GM18519 (cell line): Measurements from ENCODE around the gene SKP2.
A peak's percentile ranks its signal among the peaks of the same experiment; 100 is the strongest.
"Not testable (repeated sequence)": the region's sequence is repeated elsewhere in the genome, so short reads cannot be mapped to it uniquely, and the experiment has no call there.

Experiments
- ATAC-seq: cut with Tn5 transposase; IDR thresholded peaks from one replicate; pipeline ENCODE4 v1.9.1; 2021; ENCODE audit warnings: mild to moderate bottlenecking, moderate library complexity; ENCODE audit not compliant: unreplicated experiment, low FRiP score

SKP2 gene

DNA sequence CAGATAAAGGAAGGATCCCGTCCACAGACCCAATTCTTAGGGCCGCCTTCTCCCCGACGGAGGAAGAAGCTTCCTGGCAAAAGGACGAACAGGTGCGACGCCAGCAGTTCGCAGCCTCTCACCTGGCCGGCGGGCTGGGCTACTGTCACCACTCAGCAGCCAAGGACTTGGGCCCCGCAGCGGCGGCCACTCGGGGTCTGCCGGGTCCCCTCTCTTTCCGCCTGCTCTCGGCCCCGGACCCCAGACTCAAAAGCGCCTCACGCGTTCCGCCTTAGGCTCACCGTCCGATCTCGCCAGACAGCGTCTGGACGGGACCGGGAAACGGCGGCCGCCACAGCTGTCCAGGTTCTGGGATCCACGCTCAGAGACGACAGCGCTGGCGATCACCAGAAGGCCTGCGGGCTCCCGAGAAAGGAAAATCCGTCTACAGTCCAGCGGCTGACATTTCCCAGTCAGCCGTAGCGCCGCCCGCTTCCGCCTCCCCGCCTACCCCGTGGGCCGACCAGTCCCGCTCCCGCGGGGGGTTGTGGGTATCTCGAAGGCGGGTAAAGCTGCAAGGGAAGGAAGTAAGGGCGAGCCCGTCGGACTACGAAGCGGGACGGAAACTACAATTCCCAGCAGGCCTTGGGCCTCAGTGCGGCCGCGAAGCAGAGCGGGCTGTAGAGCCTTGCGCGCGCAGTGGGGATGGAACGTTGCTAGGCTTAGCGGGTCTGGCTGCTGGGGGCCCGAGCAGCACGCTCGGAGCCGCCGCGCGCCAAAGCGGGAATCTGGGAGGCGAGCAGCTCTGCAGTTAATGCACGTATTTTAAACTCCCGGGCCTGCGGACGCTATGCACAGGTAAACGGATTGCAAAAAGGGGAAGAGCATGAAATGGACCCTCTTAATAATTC is at the start of gene SKP2, which contains the start of gene LMBRD2:
Gene SKP2, plus strand, starts transcription at position 678 of the 890 bp plus-strand sequence. Its CDS starts 152 bp downstream, at position 830.
Gene LMBRD2, minus strand, starts transcription at position 454 of the 890 bp plus-strand sequence. CDS start 8,538 bp downstream, outside the sequence.
- peak; percentile 99 for ATAC-seq

DNA sequence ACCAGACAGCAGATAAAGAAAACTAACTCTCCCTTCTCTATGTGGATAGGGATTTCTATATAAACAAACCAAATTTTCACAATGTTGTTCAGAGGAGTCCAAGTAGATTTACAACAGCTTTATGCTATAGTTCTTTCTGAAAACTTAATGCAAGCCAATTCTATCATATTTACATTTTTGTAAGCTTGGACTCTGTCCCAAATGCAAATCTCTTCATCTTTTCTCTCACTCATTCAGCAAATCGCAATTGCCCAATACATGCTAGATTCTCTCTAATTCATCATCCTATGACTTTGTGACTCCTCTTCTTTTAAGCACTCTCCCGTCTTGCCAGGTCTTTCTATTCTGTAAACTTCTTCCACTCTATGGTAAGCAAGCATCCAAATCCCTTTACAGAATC is 46.1 kb upstream of the SKP2 start:
- ATAC-seq: no peak

DNA sequence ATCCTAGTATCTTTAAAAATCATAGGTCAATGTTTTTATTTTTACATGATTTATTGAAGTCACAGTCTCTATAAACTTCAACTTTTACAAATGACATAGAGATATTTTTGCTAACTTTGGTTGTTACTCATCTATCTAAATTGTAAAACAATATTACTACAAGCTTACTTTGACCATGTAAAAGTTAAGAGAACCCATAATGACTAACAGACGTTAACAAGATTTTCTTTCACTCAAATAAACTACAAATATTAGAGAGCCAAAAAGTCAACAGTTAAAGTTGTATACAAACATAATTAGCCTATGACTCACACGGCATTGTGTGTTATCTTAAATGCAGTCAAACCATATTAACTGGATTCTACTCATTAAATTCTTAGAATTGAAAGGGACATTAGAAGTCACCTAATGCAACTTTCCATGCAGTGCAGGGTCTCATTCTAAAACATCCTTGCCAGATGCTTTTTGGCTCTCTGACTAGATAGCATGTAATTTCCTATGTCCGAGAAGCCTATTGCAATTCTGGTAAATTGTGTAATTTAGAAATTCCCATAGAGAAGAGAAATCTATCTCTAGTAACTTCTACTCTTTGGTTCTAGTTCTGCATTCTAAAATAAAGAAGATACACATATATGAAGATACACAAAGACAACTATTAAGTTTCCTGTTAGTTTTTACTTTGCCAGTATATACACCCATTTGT is 43.0 kb upstream of the SKP2 start:
- ATAC-seq: no peak

DNA sequence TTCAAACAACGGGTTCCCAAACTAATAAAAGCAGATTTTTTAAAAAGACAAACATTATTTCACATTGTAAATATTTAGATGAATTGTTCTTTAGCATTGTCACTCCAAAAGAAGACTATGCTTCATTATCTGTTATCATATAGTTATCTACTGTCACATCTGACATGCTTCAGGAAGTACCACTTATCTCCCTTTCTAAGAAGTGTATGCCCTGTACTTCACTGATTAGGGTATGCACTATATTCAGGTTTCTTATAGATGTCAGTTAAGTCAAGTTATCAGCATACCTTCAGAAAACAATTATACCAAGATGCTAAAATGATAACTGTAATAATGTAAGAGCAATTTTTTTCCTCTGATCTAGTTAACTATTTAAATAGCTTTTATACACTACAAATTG is 40.7 kb upstream of the SKP2 start:
- ATAC-seq: no peak

DNA sequence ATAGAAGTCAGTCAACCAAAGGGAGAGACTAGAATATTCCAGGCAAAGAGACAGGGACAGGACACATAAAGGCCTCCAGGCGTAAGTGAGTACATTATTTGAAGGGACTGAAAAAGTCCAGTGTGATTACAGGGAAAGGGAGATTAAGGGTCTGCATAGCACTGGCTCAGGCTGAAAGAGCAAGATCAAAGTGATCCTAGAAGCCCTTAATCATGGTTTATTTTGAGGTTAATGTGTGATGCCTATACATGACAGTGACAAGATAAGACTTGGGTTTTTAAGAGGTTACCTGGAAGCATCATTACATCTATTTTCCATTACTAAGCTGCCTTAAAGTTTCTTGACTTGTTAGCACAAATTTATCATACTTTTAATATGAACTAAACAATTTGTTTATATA is 26.0 kb upstream of the SKP2 start:
- no peak for ATAC-seq

DNA sequence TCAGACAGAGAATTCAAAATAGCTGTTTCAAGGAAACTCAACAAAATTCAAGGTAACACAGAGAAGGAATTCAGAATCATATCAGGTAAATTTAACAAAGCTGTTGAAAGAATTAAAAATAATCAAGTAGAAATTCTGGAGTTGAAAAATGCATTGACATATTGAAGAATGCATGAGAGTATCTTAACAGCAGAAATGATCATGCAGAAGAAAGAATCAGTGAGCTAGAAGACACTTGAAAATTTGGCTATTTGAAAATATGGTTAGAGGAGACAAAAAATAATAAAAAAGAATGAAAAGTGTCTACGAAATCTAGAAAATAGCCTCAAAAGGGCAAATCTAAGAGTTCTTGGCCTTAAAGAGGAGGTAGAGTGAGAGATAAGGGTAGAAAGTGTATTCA is 23.1 kb upstream of the SKP2 start:
- no peak for ATAC-seq

DNA sequence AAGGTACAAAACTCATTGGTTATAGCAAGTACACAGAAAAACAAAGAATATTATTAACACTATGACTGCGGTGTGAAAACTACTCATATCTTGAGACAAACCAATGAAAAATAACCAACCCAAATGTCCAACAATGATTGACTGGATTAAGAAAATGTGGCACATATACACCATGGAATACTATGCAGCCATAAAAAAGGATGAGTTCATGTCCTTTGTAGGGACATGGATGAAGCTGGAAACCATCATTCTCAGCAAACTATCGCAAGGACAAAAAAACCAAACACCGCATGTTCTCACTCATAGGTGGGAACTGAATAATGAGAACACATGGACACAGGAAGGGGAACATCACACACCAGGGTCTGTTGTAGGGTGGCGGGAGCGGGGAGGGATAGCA is 22.2 kb upstream of the SKP2 start:
- ATAC-seq: not testable (repeated sequence)

DNA sequence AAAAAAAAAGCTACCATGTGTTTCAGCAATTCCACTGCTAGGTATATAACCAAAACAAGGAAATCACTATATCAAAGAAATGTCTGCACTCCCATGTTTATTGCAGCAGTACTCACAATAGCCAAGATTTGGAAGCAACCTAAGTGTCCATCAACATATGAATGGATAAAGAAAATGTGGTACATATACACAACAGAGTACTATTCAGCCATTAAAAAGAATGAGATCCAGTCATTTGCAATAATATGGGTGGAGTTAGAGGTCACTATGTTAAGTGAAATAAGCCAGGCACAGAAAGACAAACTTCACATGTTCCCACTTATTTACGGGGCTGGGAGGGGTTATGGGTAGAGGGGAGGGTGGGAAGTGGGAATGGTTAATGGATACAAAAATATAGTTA is 18.9 kb upstream of the SKP2 start:
- not testable (repeated sequence) for ATAC-seq

DNA sequence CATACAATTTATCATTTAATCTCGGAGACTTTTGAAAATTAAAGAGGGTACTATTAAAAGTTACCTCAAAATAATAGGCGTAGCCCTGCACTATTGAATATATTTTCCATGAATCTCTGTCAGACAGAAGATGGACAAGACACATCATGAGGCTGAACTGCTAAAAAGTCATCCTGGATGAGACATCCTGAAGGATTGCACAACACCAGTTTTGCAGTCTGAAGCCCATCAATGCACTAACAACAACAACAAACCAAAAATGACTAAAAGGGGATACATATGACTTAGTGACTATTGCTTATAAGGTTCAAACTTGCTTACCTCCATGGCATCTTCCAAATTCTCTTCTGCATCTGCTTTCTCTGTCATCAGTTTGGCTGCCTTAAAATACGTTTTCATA is 15.9 kb upstream of the SKP2 start:
- ATAC-seq: no peak

DNA sequence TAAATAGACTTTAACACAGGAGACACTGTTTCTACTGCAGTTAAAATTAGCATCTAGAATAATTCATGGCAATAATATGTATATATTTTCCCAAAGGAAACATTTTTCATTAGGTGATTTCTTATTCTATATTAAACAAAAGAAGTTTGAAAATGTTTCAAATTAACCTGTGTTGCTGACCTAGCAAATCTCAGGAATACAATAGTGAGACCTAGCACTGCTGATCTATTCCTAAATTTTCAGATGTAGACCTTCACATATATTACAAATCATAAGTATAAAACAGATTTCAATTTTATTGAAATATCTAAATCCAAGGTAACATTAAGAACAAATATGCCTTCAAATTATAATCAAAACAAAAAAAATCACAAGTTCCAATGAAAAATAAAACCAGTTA is 15.3 kb upstream of the SKP2 start:
- ATAC-seq: no peak

DNA sequence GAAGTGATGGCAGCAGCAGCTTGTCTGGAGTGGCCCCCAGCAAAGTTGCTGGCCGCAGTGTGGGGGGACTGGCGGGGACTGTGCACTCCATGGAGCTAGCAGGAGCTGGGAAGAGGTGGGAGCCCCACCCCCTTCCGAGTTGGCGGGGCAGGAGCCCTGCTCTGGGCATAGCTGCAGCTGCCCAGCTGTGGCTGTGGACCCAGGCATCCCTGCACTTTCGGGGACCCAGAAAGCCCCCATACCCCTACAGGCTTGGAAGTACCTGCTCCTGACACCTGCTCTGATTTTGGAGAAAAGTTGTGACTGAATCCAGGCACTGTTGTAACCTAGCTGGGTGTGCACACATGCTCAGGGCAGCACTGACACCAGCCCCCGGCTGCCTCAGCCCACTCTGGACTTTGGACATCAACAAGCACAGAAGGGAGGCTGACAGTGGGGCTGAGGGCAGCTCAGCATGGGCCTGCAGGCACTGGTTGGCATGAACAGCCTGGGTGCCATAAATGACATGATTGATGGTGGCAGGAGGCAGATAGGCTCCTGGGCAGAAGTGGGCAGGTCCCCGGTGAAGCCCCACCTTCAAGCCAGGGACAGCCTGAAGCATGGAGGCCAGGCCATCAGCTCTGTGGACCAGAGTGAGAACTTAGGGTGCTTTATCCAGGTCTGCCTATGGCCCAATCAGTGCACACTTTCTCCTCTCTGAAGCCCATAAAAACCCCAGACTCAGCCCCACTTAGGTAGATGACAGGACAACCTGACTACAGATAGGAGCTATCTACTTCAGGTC is 12.8 kb upstream of the SKP2 start:
- ATAC-seq: no peak

DNA sequence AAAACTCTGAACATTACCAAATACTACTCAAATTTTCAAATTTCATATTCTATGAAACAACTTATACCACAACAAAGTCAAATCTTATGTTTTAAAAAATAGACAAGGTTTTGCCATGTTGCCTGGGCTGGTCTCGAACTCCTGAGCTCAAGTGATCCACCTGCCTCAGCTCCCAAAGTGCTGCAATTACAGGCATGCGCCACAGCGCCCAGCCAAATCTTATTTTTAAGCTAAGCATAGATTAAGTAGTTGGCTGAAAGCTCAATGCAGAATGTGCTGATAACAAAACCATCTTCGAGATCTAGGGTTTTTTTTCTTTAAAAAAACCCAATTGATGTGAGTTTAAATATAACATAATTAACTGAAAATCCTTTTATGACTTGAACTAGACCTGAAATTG is 6.6 kb upstream of the SKP2 start:
- ATAC-seq: no peak

DNA sequence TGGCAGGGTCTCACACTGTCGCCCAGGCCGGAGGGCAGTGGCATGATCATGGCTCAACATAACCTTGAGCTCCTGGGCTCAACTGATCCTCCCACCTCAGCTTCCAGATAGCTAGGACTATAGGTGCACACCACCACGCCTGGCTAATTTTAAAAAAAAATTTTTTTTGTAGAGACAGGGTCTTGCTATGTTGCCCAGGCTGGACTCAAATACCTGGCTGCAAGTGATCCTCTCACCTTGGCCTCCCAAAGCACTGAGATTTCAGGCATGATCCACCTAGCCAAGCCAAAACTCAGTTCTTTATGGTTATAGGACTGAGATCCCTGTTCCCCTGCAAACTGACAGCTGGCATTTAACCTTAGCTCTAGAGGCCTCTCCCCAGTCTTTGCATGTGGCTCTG is 5.5 kb upstream of the SKP2 start:
- ATAC-seq: no peak

DNA sequence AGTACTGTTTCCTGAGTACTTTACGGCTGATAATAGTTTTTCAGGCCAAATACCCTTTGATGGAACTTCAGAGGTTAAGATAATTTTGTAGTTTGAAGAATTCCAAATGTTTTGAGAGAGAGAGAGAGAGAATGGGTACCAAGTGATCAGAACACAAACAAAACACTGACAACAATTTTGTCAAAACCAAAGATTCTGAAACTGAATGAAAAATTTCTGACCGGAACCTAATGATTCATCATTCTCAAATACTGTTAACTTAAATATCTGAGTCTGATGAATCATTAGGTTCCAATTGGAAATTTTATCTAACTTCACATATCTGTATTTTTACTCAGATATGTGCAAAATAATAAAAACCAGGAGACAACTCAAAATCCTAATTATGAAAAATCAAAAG is 4.2 kb upstream of the SKP2 start:
- ATAC-seq: no peak

DNA sequence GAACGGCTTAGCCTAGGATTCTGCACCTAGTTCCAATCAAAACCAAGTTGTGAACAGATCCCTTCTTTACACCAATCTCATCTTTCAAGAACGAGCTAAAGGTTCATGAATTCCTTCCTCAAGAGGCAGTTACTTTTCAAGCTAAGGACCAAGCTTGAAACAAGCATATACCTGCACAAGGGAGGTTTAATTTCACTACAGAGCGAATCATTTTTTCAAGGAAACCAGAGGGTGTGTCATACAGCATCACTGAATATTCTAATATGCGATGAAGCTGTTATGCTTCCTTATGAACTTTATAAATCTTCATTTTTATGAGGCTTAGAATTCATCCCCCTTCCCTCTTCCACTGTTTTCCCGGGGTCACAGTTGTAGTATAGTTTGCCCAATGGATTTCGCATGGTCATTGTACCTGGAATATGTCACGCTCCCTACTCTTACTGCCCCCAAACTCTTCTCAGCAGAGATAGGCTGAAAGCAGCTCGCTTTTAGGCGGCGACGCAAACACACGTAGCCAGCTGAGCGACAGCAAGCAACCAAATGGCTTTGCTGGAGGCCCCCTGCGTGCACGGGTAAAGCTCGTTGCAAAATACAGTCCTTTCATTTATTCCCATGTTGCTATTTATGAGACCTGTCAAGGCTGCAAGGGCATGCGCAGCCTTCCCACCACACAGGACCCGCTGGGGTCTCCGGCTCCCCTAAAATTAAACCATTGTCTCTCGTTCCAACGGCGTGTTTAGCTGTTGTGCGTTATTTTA is 1.1 kb upstream of the SKP2 start:
- peak; percentile 35 for ATAC-seq

DNA sequence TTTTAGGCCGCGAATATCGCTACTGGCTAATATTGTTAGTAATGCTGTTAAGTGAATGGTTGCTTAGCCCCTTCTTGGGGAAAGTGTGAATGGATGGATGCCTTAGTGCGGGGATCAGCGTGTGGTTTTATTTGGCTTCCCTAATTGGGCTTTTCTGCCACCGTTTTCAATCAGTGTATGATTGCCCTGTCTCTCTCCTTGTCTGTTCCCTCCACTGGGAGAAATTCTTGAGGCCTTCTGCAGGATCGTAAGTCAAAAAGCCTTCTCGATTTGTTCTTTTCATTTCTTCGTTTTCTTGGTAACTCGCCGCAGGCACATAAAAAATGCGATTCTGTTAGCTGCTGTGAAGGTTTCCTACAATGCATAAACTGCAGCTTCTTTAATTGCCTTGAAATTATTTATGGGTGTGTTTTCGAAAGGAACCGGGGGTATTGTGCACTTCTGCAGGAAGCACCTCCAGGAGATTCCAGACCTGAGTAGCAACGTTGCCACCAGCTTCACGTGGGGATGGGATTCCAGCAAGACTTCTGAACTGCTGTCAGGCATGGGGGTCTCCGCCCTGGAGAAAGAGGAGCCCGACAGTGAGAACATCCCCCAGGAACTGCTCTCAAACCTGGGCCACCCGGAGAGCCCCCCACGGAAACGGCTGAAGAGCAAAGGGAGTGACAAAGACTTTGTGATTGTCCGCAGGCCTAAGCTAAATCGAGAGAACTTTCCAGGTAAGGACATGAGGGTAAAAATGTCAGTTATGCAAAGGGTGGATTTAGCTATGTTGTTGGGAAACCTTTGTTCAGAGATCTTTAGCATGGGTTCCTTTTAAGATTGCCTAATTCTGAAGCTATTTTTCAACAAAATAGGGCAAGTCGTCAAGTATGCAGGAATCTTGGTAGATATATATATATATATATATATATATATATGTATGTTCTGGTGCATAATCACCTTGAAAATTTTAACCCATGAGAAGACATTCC is 700 bp downstream of the SKP2 start:
- ATAC-seq: no peak

DNA sequence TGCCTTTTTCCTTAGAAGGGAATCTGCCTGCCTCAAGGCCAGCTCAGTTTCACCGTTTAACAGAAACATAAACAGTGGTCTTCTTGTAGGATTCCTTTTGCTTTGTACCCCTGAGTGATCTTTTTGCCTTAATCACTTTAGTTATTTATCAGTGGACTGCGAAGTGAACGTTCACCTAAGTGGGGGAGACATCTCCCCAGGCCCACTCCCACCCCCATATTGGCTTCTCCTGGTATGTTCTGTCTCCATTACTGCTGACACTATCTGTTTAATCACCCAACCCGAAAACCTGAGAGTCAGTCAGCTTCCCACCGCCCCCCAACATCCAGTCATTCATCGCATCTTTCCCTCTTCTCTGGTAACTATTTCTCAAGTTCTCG is 1.4 kb downstream of the SKP2 start:
- ATAC-seq: no peak

DNA sequence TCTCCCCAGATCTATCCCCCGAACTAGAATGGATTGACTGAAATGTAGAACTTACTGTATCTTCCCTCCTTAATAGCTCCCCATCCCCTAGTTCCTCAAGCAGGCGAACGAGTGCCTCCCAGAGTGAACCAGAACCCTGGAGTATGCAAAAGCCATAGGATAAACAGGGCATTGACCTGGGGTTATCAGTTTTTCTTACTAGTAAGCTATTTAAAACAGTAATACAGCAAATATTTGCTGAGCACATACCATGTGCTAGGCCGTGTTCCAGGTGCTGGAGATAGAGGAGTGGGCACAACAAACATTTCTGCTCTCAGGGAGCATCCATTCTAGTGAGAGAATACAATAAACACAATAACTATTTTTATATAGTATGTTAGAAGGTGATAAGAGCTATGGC is 1.8 kb downstream of the SKP2 start:
- no peak for ATAC-seq

DNA sequence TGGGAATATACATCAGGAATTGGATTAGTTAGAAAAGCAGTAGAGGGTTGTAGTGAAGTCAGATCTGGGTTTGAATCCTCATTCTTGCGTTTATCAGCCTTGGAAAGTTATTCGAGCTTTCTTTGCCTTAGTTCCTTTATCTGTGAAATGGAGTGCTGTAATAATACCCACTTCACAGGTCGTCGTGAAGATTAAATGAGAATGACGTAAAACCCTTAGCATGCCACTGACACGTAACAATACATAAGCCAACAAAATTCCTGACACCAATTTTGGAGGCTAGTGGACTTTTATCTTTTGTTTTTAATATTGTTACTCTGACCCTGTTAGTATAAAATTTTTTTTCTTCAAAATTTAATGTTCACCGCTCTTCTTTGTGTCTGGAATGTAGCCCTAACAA is 3.4 kb downstream of the SKP2 start:
- ATAC-seq: no peak
